Measurements from ENCODE around the gene NACC2.

- TF ChIP-seq CTCF (IDR thresholded peaks at IDR 0.05; ENCODE audit: low read depth, low read length, poor library complexity, severe bottlenecking), result no peak
- no peak for TF ChIP-seq EZH2phosphoT487 (IDR thresholded peaks at IDR 0.05; ENCODE audit: borderline replicate concordance, low read length)
Observed at GRCh38 chr9:136018257-136019031, 76.6 kb downstream of the NACC2 start.

Data from DOHH2 (cell line).